Measurements from ENCODE around the gene AGAP3. TPM values are rescaled to one million over a fixed set of nuclear protein-coding genes. Genes with fewer than 3 reads are reported as not detected.

Gene AGAP3
- total RNA-seq, 1 experiment from 2014 or later: 103 TPM

- BruUV-seq (replicated peaks): no TSS peak
- H3K9me3 ChIP-seq (ENCODE audit: control insufficient read depth, insufficient read depth, low read depth, low read length): no peaks in the 10 kb centered on the region
- ATAC-seq (no peak), DNase-seq (ENCODE audit: low read depth, low spot score) (no peak)
- in situ Hi-C loops (cut with HindIII; ENCODE audit: low pct_unique_long_range_greater_than_20kb, low sequenced_read_pairs): no loop called here
- ChIA-PET POLR2A (no interaction called here), CTCF (interaction anchor here (1.2 kb wide), 1 partner anchor 25 kb away, joined by 4 read pairs; no protein-coding TSS in a partner anchor)
- intact Hi-C loops (cut with micrococcal nuclease; ENCODE audit: unreplicated experiment): no loop called here
- no peaks in the 10 kb centered on the region for H3K36me3 ChIP-seq (ENCODE audit: control insufficient read depth, insufficient read depth, low read length)
- no peak overlapping the region for H3K27ac ChIP-seq (ENCODE audit: low read length)
- H3K4me1 ChIP-seq (ENCODE audit: control insufficient read depth, insufficient read depth, low read length): no peaks in the 10 kb centered on the region
- peaks cover 18% of the 10 kb centered on the region; the same call in 1 of the 2 replicates for H3K27me3 ChIP-seq (ENCODE audit: control insufficient read depth, insufficient read depth, low read length)
- TF ChIP-seq TCF7L2 (IDR thresholded peaks at IDR 0.05; ENCODE audit: low read depth, low read length) (no peak), POLR2AphosphoS5 (IDR thresholded peaks at IDR 0.05; ENCODE audit: low read depth, low read length) (no peak), SIN3A (IDR thresholded peaks at IDR 0.05; ENCODE audit: borderline replicate concordance, insufficient read depth, low read depth, low read length) (no peak), REST (IDR thresholded peaks at IDR 0.05; ENCODE audit: insufficient read depth in 1 of 2, low read depth in 2 of 2, low read length in 1 of 2) (no peak), CTCF (IDR thresholded peaks at IDR 0.05) (no peak)
- no peak overlapping the region for H3K4me3 ChIP-seq (ENCODE audit: low read depth in 2 of 2, low read length in 2 of 2)
Measured at GRCh38 chr7:151148319-151149259, 62.3 kb downstream of the AGAP3 start.

GRCh38 chr7:151150388-151150787, 64.1 kb downstream of the AGAP3 start:
- Histone ChIP-seq H3K27me3 (ENCODE audit: control insufficient read depth, insufficient read depth, low read length) (peaks cover 18% of the 10 kb centered on the region; the same call in 1 of the 2 replicates), H3K4me1 (ENCODE audit: control insufficient read depth, insufficient read depth, low read length) (no peaks in the 10 kb centered on the region), H3K27ac (ENCODE audit: low read length) (no peak overlapping the region), H3K36me3 (ENCODE audit: control insufficient read depth, insufficient read depth, low read length) (no peaks in the 10 kb centered on the region), H3K4me3 (ENCODE audit: low read depth in 2 of 2, low read length in 2 of 2) (no peak overlapping the region), H3K9me3 (ENCODE audit: control insufficient read depth, insufficient read depth, low read depth, low read length) (no peaks in the 10 kb centered on the region)
- intact Hi-C loops (cut with micrococcal nuclease; ENCODE audit: unreplicated experiment): no loop called here
- DNase-seq (ENCODE audit: low read depth, low spot score): no peak
- ChIA-PET POLR2A (no interaction called here), CTCF (no interaction called here)
- no TSS peak for BruUV-seq (replicated peaks)
- ATAC-seq: no peak
- TF ChIP-seq TCF7L2 (IDR thresholded peaks at IDR 0.05; ENCODE audit: low read depth, low read length) (no peak), SIN3A (IDR thresholded peaks at IDR 0.05; ENCODE audit: borderline replicate concordance, insufficient read depth, low read depth, low read length) (no peak), REST (IDR thresholded peaks at IDR 0.05; ENCODE audit: insufficient read depth in 1 of 2, low read depth in 2 of 2, low read length in 1 of 2) (no peak), CTCF (IDR thresholded peaks at IDR 0.05) (no peak), POLR2AphosphoS5 (IDR thresholded peaks at IDR 0.05; ENCODE audit: low read depth, low read length) (no peak)
- in situ Hi-C loops (cut with HindIII; ENCODE audit: low pct_unique_long_range_greater_than_20kb, low sequenced_read_pairs): no loop called here

Data from Panc1 (cell line).